Brain microvascular endothelial cell (primary cell): ENCODE results near the gene MEIS3.

Experiments used
- DNase-seq: peaks from one replicate; pipeline ENCODE4 v3.0.0-alpha.2; 2020
- H3K27ac ChIP-seq: fragments of 250-450 bp; sonication (Bioruptor Pico); 2 replicates; pipeline ENCODE4 v1.5.1; 2020; ENCODE audit warnings: mild to moderate bottlenecking, moderate library complexity
- H3K27me3 ChIP-seq: fragments of 250-450 bp; sonication (Bioruptor Pico); replicated peaks from 2 replicates; pipeline ENCODE4 v1.5.1; 2020; ENCODE audit warnings: mild to moderate bottlenecking
- H3K36me3 ChIP-seq: fragments of 250-450 bp; sonication (Bioruptor Pico); replicated peaks from 2 replicates; pipeline ENCODE4 v1.5.1; 2020; ENCODE audit warnings: mild to moderate bottlenecking
- H3K4me3 ChIP-seq: 2 replicates; pipeline ENCODE4 v1.5.1; 2011; ENCODE audit warnings: low read depth, mild to moderate bottlenecking, control low read depth, low read length, moderate library complexity
- in situ Hi-C: cut with HindIII; loops from 2 replicates; pipeline ENCODE4 v1.10.0; 2017; ENCODE audit warnings: low sequenced_read_pairs, low pct_ligation_motif_present
- TF ChIP-seq, protein P1 (sequence below): IDR thresholded peaks from 2 replicates; pipeline ENCODE4 v1.5.1; 2011; ENCODE audit warnings: low read depth, mild to moderate bottlenecking, moderate library complexity, low read length, control low read depth, inconsistent platforms; ENCODE audit errors: missing control alignments

Gene MEIS3

DNA sequence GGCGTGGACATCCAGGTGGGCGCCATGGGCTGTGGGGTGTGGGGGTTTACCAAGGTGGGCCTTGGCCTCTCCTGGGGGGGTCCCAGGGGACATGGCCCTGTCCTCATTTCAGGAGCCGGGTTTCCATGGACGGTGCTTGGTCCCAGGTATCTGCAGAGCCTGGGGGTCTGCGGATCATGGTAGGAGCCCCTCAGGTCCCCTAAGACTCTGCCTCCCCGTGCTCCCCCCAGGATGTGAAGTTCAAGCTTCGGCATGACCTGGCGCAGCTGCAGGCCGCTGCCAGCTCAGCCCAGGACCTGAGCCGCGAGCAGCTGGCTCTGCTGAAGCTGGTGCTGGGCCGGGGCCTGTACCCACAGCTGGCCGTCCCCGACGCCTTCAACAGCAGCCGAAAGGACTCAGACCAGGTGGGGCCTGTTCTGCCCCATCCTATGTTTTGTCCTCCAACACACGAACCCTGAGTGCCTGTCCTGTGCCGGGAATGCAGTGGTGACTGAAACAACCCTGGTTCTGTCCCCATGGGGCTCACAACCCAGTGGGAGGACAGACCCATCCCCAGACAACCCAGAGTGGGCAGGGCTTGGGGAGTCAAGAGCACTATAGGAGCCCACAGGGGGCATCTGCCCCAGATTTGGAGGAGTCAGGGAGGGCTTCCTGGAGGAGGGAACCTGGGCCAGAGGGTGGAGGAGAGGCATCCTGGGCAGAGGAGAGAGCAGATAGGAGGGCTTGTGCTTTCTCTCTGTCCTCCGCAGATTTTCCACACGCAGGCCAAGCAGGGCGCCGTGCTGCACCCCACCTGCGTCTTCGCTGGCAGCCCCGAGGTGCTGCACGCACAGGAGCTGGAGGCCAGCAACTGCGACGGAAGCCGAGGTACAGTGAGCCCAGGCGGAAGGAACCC, 43.4 kb downstream of the MEIS3 start:
- Histone ChIP-seq H3K4me3 (no peak overlapping the region), H3K27me3 (no peaks in the 10 kb centered on the region), H3K27ac (no peak overlapping the region), H3K36me3 (peaks cover 68% of the 10 kb centered on the region)
- in situ Hi-C loops = no loop called here
- TF ChIP-seq, protein P1, sequence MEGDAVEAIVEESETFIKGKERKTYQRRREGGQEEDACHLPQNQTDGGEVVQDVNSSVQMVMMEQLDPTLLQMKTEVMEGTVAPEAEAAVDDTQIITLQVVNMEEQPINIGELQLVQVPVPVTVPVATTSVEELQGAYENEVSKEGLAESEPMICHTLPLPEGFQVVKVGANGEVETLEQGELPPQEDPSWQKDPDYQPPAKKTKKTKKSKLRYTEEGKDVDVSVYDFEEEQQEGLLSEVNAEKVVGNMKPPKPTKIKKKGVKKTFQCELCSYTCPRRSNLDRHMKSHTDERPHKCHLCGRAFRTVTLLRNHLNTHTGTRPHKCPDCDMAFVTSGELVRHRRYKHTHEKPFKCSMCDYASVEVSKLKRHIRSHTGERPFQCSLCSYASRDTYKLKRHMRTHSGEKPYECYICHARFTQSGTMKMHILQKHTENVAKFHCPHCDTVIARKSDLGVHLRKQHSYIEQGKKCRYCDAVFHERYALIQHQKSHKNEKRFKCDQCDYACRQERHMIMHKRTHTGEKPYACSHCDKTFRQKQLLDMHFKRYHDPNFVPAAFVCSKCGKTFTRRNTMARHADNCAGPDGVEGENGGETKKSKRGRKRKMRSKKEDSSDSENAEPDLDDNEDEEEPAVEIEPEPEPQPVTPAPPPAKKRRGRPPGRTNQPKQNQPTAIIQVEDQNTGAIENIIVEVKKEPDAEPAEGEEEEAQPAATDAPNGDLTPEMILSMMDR = no peak
- no peak for DNase-seq

DNA sequence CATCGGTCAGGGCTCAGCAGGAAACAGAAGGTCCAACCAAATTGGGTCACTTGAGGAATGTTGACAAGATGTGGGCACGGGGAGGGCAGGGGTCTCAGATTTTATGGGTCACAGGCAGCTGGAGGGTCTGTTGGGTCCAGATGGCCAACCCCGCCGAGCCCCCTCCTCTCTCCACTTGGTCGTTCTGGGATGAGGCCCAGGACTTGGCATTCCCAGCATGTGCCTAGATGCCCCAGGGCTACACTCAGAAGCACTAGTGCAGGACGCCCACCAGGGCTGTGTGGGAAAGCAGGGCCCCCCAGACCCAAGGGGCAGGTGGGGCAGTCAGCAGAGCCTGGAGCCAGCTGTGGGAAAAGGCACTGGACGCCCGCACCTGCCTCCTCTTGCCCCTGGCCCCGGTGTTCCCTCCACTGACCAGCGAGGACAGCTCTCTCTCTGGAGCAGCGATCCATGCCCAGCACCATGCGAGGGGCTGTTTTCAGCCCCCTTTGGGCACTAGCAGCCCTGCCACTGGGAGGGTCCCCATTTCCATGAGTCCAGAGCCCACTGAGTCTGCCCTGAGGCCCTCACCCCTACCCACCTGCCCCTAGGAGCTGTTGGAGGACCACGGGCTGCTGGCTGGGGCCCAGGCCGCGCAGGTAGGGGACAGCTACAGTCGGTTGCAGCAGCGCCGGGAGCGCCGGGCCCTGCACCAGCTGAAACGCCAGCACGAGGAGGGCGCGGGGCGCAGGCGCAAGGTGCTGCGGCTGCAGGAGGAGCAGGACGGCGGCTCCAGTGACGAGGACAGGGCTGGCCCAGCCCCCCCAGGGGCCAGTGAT, 44.2 kb downstream of the MEIS3 start:
- in situ Hi-C loops = no loop called here
- no peak for DNase-seq
- Histone ChIP-seq H3K27ac (no peak overlapping the region), H3K36me3 (peaks cover 61% of the 10 kb centered on the region), H3K4me3 (no peak overlapping the region), H3K27me3 (no peaks in the 10 kb centered on the region)
- TF ChIP-seq, protein P1 = no peak

DNA sequence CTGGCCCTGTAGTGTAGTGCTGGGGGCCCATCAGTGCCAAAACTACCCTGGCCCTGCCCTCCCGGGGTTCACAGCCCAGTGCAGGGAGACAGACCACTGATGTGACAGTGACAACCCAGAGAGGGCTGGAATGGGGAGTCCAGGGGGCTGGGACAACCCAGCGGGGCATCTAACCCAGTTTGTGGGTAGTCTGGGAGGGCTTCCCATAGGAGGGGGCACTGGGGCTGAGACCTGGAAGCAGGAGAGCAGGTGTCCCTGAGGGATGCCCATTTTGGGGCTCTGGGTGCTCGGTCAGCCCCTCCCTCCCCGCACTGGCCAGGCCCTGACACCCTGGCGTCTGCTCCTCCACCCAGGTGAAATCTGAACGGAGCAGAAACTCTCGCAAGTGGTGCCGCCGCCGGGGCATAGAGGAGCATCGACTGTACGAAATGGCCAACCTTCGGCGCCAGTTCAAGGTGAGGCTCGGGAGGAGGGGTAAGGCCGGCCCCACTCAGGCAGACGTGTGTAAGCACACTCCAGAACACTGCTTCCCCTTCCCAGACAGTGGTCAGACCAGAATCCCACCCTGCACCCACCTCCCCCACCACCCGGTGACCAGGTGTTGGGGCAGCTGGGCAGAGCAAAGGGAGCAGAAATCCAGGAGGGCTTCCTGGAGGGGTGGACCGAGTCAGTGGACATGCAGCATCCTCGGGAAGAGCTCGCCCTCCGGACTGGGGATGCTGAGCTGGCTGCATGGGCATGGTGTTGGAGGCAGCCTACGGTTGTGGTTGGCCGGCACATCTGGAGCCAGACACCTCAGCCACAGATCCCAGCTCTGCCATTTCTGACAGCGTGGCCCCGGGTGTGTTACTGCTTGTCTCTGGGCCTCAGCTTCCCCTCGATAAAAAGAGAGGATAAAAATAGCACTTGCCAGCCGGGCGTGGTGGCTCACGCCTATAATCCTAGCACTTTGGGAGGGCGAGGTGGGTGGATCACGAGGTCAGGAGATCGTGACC, 45.8 kb downstream of the MEIS3 start:
- Histone ChIP-seq H3K36me3 (peaks cover 60% of the 10 kb centered on the region), H3K4me3 (no peak overlapping the region), H3K27ac (no peak overlapping the region), H3K27me3 (no peaks in the 10 kb centered on the region)
- TF ChIP-seq, protein P1 = no peak
- in situ Hi-C loops = no loop called here
- DNase-seq = no peak

DNA sequence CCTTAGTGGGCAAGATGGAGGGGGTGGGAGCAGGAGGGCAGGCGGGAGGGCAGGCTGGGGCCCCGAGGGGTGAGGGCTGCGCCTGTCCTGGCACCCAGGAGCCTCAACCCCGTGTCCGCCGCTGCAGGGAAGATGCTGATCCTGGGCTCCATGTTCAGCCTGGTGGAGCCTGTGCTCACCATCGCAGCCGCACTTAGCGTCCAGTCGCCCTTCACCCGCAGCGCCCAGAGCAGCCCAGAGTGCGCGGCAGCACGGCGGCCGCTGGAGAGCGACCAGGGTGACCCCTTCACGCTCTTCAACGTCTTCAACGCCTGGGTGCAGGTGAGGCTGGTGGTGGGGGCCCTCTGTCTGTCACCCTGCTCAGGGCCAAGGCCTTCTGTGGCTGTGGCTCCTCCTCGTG, 46.7 kb downstream of the MEIS3 start:
- in situ Hi-C loops = no loop called here
- Histone ChIP-seq H3K27me3 (no peaks in the 10 kb centered on the region), H3K4me3 (no peak overlapping the region), H3K36me3 (peaks cover 55% of the 10 kb centered on the region), H3K27ac (no peak overlapping the region)
- no peak for DNase-seq
- TF ChIP-seq, protein P1 = no peak

DNA sequence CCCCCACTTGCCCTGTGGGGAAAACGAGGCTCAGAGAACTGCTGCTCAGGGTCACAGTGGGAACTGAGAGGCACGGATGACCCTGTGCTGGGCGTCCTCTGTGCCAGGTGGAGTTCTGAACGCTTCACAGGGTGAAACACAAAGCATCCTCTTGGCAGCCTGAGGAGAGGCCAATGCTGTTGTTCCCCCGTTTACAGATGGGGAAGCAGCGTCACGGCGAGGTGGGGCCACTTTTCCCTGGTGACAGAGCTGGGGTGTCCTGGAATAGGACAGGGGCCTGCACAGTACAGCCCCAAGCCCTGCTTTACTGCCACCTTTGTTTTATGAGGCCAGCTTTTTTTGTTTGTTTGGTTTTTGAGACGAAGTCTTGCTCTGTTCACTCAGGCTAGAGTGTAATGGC, 48.1 kb downstream of the MEIS3 start:
- peaks cover 47% of the 10 kb centered on the region for H3K36me3 ChIP-seq

More for the DNA sequence above, 48.1 kb downstream of the MEIS3 start:
- Histone ChIP-seq H3K4me3 (no peak overlapping the region), H3K27me3 (no peaks in the 10 kb centered on the region), H3K27ac (no peak overlapping the region)
- DNase-seq = no peak
- in situ Hi-C loops = no loop called here
- TF ChIP-seq, protein P1 = no peak
